ENCODE results near the gene LMAN2.

- TF ChIP-seq CTCF (IDR thresholded peaks at IDR 0.05; ENCODE audit: low read depth, low read length, poor library complexity, severe bottlenecking) (no peak), EZH2phosphoT487 (IDR thresholded peaks at IDR 0.05; ENCODE audit: borderline replicate concordance, low read length) (no peak)
Measured at GRCh38 chr5:177354711-177355110, 3.2 kb upstream of the LMAN2 start.
